Astrocyte (in vitro differentiated cells and primary cell): Measurements from ENCODE around the gene FGFR3. TPM values are rescaled to one million over a fixed set of nuclear protein-coding genes. Genes with fewer than 3 reads are reported as not detected.

Source experiments
- DNase-seq: peaks from one replicate; pipeline ENCODE4 v3.0.0-alpha.2; 2010; ENCODE audit warnings: low read depth
- FAIRE-seq: peaks from 2 replicates; lab custom pipeline; 2011; peaks lifted over from hg19 to GRCh38; lab: Jason Lieb, UNC
- H2AFZ ChIP-seq: 2 replicates; pipeline ENCODE4 v1.6.0; 2012; ENCODE audit warnings: low read depth, low read length, inconsistent platforms
- H3K27ac ChIP-seq: 2 replicates; pipeline ENCODE4 v1.5.1; 2011; ENCODE audit warnings: low read depth, low read length, inconsistent platforms
- H3K27me3 ChIP-seq: 2 replicates; pipeline ENCODE4 v1.6.0; 2011; ENCODE audit warnings: low read length, inconsistent platforms; ENCODE audit not compliant: insufficient read depth
- H3K36me3 ChIP-seq: 2 replicates; pipeline ENCODE4 v1.5.1; 2011; ENCODE audit warnings: low read length, inconsistent platforms; ENCODE audit not compliant: insufficient read depth
- H3K4me1 ChIP-seq: 2 replicates; pipeline ENCODE4 v1.5.1; 2011; ENCODE audit warnings: low read length, inconsistent platforms; ENCODE audit not compliant: insufficient read depth
- H3K4me2 ChIP-seq: 2 replicates; pipeline ENCODE4 v1.6.0; 2012; ENCODE audit warnings: low read length, inconsistent platforms
- H3K4me3 ChIP-seq: 2 replicates; pipeline ENCODE4 v1.5.1; 2011; ENCODE audit warnings: low read depth, mild to moderate bottlenecking, low read length, inconsistent platforms; ENCODE audit not compliant: insufficient read depth
- H3K79me2 ChIP-seq: 2 replicates; pipeline ENCODE4 v1.6.0; 2012; ENCODE audit warnings: mild to moderate bottlenecking, low read length, inconsistent platforms; ENCODE audit not compliant: insufficient read depth
- H3K9ac ChIP-seq: 2 replicates; pipeline ENCODE4 v1.6.0; 2012; ENCODE audit warnings: mild to moderate bottlenecking, low read length, inconsistent platforms
- H3K9me3 ChIP-seq: 2 replicates; pipeline ENCODE4 v1.5.1; 2012; ENCODE audit warnings: low read depth, mild to moderate bottlenecking, low read length, inconsistent platforms; ENCODE audit not compliant: insufficient read depth
- H4K20me1 ChIP-seq: 2 replicates; pipeline ENCODE4 v1.6.0; 2012; ENCODE audit warnings: low read length, inconsistent platforms; ENCODE audit not compliant: insufficient read depth
- H3K27ac Mint-ChIP-seq: one replicate; pipeline ENCODE4 v1.8.0; 2021; ENCODE audit warnings: mild to moderate bottlenecking, mixed read lengths; ENCODE audit not compliant: unreplicated experiment
- H3K27me3 Mint-ChIP-seq: one replicate; pipeline ENCODE4 v1.8.0; 2021; ENCODE audit warnings: low read depth, mixed read lengths; ENCODE audit not compliant: unreplicated experiment
- H3K36me3 Mint-ChIP-seq: one replicate; pipeline ENCODE4 v1.8.0; 2021; ENCODE audit warnings: low read depth, mixed read lengths; ENCODE audit not compliant: unreplicated experiment
- H3K4me1 Mint-ChIP-seq: one replicate; pipeline ENCODE4 v1.8.0; 2021; ENCODE audit warnings: low read depth, mixed read lengths; ENCODE audit not compliant: unreplicated experiment
- H3K4me3 Mint-ChIP-seq: one replicate; pipeline ENCODE4 v1.8.0; 2021; ENCODE audit warnings: mild to moderate bottlenecking, moderate library complexity, mixed read lengths; ENCODE audit not compliant: unreplicated experiment
- H3K9me3 Mint-ChIP-seq: one replicate; pipeline ENCODE4 v1.8.0; 2021; ENCODE audit warnings: mild to moderate bottlenecking, mixed read lengths; ENCODE audit not compliant: unreplicated experiment
- EZH2 ChIP-seq: IDR thresholded peaks from 2 replicates; pipeline ENCODE4 v1.6.1; 2012; ENCODE audit warnings: mild to moderate bottlenecking, low read length, inconsistent platforms; ENCODE audit not compliant: insufficient read depth
- total RNA-seq: library from RNA; stranded (reverse); gene quantifications from 2 replicates; pipeline ENCODE4 v1.2.1, GENCODE V29; 2021
- TF ChIP-seq, protein P1 (sequence below): IDR thresholded peaks from 2 replicates; pipeline ENCODE4 v1.5.1; 2011; ENCODE audit warnings: low read depth, mild to moderate bottlenecking, inconsistent platforms, low read length, moderate library complexity; ENCODE audit not compliant: insufficient read depth

FGFR3 gene
- total RNA-seq, 1 donor from 2014 or later, result 3.9 TPM

DNA sequence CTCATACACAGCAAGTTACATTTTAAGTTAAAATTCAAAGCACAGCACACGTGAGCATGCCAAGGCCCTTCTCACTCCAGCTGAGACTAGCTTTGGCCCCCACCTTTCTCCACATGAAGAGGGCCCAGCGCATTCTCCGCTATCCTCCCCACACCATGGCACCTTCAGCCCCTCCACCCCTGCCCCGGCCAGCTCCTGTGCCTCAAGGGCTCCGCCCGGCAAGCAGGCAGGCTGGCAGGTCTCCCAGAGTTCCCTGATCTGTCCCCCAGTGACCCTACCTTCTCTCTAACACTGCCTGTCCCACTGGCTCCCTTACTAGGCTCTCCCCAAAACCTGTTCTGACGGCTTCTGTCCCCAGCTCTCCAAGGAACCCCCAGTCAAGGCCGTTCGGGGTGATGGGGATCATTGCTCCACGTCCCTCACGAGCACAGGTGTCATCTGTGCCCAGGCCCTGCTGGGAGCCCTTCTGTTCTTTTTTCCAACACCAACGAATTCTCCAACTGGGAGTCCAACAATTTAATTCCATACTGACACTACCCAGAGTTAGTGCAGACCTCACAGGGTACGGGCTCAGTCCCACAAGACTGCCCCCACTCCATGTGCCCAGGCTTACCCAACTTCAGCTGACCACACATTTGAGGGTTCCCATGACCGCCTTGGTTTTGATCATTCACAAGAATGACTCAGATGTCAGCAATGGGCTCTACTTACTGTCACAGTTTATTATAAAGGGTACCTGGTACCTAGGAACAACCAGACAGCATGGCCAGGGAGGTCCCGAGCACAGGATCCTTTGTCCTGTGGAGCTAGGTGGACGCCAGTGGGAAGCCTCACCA is 58.7 kb downstream of the FGFR3 start:
- no peak overlapping the region for H2AFZ ChIP-seq
- no peaks in the 10 kb centered on the region for H3K27me3 ChIP-seq
- H3K9ac ChIP-seq, result no peak overlapping the region
- H3K79me2 ChIP-seq, result peaks cover 76% of the 10 kb centered on the region
- peaks cover 13% of the 10 kb centered on the region for H3K4me1 Mint-ChIP-seq
- FAIRE-seq (no peak), DNase-seq (no peak)
- H3K36me3 Mint-ChIP-seq, result peaks cover 6% of the 10 kb centered on the region
- H3K4me3 ChIP-seq, result no peak overlapping the region
- H3K9me3 ChIP-seq, result no peaks in the 10 kb centered on the region
- H3K36me3 ChIP-seq, result peaks cover 7% of the 10 kb centered on the region
- H3K27me3 Mint-ChIP-seq, result no peaks in the 10 kb centered on the region
- no peak overlapping the region for H3K4me2 ChIP-seq
- no peak for TF ChIP-seq EZH2
- TF ChIP-seq, protein P1, sequence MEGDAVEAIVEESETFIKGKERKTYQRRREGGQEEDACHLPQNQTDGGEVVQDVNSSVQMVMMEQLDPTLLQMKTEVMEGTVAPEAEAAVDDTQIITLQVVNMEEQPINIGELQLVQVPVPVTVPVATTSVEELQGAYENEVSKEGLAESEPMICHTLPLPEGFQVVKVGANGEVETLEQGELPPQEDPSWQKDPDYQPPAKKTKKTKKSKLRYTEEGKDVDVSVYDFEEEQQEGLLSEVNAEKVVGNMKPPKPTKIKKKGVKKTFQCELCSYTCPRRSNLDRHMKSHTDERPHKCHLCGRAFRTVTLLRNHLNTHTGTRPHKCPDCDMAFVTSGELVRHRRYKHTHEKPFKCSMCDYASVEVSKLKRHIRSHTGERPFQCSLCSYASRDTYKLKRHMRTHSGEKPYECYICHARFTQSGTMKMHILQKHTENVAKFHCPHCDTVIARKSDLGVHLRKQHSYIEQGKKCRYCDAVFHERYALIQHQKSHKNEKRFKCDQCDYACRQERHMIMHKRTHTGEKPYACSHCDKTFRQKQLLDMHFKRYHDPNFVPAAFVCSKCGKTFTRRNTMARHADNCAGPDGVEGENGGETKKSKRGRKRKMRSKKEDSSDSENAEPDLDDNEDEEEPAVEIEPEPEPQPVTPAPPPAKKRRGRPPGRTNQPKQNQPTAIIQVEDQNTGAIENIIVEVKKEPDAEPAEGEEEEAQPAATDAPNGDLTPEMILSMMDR, result no peak
- no peak overlapping the region for H3K27ac ChIP-seq
- peaks cover 7% of the 10 kb centered on the region for H3K4me1 ChIP-seq
- H3K4me3 Mint-ChIP-seq, result no peak overlapping the region
- peaks cover 61% of the 10 kb centered on the region for H4K20me1 ChIP-seq
- H3K27ac Mint-ChIP-seq, result no peak overlapping the region
- no peaks in the 10 kb centered on the region for H3K9me3 Mint-ChIP-seq

DNA sequence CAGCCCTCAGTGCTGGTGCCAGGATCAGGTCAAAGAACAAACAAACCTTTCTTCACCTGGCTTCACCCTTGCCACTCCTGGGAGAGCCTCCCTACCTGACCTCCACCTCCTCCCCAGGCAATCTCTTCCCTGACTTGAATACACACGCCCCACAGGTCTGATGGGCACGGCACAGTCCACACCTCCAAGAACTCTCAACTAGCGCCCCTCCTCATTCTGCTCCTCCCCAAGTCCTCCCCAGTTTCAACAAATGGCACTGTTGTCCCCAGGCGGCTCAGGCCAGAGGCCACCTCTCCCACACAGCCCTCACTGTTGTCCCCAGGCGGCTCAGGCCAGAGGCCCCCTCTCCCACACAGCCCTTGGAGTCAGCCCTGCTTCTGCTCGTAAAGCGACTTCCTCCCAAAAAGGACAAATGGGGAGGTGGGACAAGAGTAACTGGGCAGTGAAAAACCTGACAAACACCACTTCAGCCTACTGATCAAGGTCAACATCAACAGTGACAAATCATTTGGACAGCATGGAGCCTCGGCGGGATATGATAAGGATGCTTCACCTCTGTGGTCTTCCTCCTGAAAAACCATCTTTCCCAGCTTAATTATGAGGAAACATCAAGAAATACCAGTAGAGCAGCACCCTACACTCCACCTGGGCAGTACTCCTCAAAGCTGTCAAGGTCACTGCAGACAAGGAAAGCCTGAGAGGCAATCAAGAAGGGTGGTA is 60.0 kb downstream of the FGFR3 start:
- peaks cover 14% of the 10 kb centered on the region for H3K4me1 ChIP-seq
- peaks cover 4% of the 10 kb centered on the region for H3K36me3 Mint-ChIP-seq
- no peak overlapping the region for H3K27ac Mint-ChIP-seq
- no peak overlapping the region for H3K9ac ChIP-seq
- H3K36me3 ChIP-seq, result peaks cover 5% of the 10 kb centered on the region
- DNase-seq (no peak), FAIRE-seq (no peak)
- peaks cover 85% of the 10 kb centered on the region for H3K79me2 ChIP-seq
- no peaks in the 10 kb centered on the region for H3K27me3 ChIP-seq
- no peak overlapping the region for H3K4me2 ChIP-seq
- TF ChIP-seq, protein P1, result no peak
- no peak for TF ChIP-seq EZH2
- H3K4me3 Mint-ChIP-seq, result peak overlapping the region; percentile 66
- no peaks in the 10 kb centered on the region for H3K9me3 ChIP-seq
- no peaks in the 10 kb centered on the region for H3K9me3 Mint-ChIP-seq
- no peak overlapping the region for H3K4me3 ChIP-seq
- H4K20me1 ChIP-seq, result peaks cover 61% of the 10 kb centered on the region
- H3K27me3 Mint-ChIP-seq, result no peaks in the 10 kb centered on the region
- H2AFZ ChIP-seq, result no peak overlapping the region
- H3K27ac ChIP-seq, result no peak overlapping the region
- H3K4me1 Mint-ChIP-seq, result peaks cover 13% of the 10 kb centered on the region
